Large intestine (tissue), 1 donor: ENCODE results near the gene RPEL1. TPM values are rescaled to one million over a fixed set of nuclear protein-coding genes. Genes with fewer than 3 reads are reported as not detected.

Source experiments
- polyA plus RNA-seq: library from polyadenylated mRNA; unstranded; fragments of 120-200 nt; gene quantifications from one replicate; pipeline ENCODE4 v1.2.1, GENCODE V29; 2013

The RPEL1 gene
- polyA plus RNA-seq, 1 donor = 0.09 TPM

Other genes with a start within 250 kb of the RPEL1 start
- 63.9 TPM for gene NT5C2, start 52.6 kb upstream of the RPEL1 start, polyA plus RNA-seq
- gene INA, start 31.3 kb downstream of the RPEL1 start, polyA plus RNA-seq = 16.9 TPM
- 7.9 TPM for gene PCGF6, start 105.3 kb downstream of the RPEL1 start, polyA plus RNA-seq
- 5.9 TPM for gene TAF5, start 122.1 kb downstream of the RPEL1 start, polyA plus RNA-seq
- 290 TPM for gene ATP5MK, start 150.6 kb downstream of the RPEL1 start, polyA plus RNA-seq
- 23.8 TPM for gene PDCD11, start 150.7 kb downstream of the RPEL1 start, polyA plus RNA-seq
- 8.4 TPM for gene CALHM2, start 206.5 kb downstream of the RPEL1 start, polyA plus RNA-seq
- 0.04 TPM for gene CALHM1, start 213.0 kb downstream of the RPEL1 start, polyA plus RNA-seq
- gene CALHM3, start 233.4 kb downstream of the RPEL1 start, polyA plus RNA-seq = 0.13 TPM
- gene NEURL1, start 247.8 kb downstream of the RPEL1 start, polyA plus RNA-seq = 34.9 TPM